CD4-positive, alpha-beta T cell treated with Interleukin-2 at 100 ng/mL for 4 hours (primary cell): Measurements from ENCODE around the gene LOXL1.
"Not testable (repeated sequence)": the region's sequence is repeated elsewhere in the genome, so short reads cannot be mapped to it uniquely, and the experiment has no call there.

Experiments
- DNase-seq: peaks from one replicate; pipeline ENCODE4 v3.0.0-alpha.2; 2020; ENCODE audit warnings: low spot score

LOXL1 gene

DNA sequence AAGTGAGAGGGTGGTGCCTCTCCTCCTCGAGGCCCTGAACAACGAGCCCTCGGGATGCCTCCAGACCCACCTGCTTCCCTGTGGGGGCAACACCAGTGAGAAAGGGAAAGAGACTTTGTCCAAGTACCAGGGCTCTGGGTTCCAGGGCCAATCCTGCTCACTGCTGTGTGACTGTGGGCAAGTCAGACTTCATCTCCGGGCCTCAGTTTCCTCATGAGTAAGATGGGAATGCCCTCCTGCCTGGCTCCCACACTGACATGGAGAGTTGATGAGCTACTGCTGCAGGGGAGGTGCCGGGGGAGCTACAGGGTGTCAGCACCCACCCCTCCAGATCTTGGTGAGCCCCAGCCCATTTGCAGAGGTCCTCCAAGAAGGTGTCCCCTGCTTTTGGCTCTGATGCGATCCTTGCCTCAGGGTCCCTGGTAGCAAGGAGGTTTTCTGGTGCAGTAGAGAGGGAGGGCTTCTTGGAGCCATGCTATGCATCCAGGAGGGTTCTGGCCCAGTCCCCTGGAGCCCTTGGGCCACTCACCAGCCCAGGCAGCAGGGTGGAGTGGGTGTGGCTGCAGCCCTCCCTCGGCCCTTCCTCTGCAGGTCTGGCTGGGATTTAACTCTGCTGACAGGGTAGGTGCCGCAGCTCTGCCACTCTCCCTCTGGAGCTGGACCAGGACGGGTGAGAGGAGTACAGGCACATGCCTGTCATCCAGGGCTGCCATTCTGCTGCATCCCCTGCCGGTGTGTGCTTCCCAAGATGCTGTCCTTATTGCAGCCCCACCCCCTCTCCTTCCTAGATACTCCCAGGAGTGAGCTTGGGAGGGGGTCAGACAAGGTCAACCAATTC is 26.9 kb downstream of the LOXL1 start:
- DNase-seq = no peak

- DNase-seq = no peak
Observed at GRCh38 chr15:73954188-73955145, 28.2 kb downstream of the LOXL1 start.

- no peak for DNase-seq
Observed at GRCh38 chr15:73955326-73955725, 29.1 kb downstream of the LOXL1 start.

DNA sequence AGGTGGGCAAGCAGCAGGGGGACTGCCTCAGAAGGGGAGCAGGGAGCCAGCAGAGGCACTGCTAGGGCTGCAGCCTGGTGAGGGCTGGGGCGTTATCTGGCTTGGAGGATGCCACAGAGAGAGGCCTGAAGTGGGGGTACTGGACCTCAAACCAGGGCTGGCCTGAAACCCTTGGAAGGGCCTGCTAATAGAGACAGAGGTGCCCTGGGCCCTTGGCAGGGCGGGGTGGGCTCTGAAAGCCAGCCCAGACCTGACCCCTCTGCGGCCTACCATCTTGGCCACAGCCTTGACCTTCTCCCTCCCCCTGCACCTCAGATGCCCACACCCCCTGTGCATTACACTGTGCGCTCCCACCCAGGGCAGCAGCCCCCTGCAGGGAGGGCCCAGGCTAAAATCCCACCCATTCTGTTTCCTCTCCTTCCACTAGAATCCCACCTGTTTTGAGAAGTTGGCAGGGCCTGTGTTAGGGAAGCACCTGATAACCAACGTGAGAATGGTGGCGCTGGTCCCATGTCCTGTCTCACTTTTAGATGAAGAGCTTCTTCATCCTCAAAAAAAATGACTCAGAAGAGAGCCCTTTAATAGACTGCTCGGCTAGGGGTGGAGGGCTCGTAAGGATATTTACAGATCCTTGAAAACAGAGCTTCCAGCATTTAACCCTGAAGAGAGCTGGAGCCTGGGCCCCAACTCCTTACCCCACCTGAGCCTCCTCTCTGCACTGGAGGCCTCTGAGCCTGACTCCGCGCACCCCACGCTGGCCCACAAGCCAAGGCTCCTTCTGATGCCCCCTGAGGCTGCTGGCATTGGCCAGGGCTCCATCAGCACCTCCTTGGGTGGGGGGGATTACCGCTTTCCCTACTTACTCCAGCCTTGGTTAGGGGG is 29.8 kb downstream of the LOXL1 start:
- no peak for DNase-seq

- DNase-seq = no peak
Observed at GRCh38 chr15:73956743-73957135, 30.5 kb downstream of the LOXL1 start.

DNA sequence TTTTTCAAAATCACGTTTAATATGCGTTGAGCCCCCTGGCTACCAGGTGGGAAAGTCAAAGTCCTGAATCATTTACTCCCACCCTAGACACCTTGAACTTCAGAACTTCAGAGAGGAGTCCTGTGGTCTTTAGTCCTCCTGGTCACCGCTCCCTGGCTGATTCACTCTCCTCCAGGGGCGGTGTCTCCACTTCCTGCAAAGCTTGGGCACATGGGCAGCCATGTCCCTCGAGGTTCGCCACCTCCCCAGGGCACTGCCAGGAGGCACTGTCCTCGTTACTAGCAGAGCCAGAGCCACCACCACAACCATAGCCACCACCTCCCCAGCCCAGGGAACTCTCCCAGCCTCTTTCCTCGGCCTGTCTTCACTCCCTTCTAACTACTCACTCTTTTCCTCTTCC is 31.0 kb downstream of the LOXL1 start:
- DNase-seq = no peak

DNA sequence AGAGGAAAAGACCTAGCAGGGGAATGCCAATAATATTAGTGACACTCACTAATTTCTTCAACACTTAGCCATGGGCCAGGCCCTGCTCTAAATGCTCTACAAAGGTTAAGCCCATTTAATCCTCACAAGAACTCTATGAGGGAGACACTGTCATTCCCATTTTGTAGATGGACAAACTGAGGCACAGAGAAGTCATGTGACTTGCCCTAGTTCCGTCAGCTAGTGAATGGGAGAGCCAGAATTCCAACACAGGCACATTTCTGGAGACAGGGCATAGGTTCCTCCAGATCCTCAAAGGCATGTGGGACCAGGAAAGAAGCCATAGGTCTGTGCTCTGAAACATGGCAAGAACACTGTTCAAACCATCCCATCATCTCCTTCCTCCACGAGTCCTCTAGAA is 31.5 kb downstream of the LOXL1 start:
- no peak for DNase-seq

GRCh38 chr15:73959012-73959581 is 32.8 kb downstream of the LOXL1 start:
- peak; percentile 55 for DNase-seq

- DNase-seq = no peak
Observed at GRCh38 chr15:73959801-73960200, 33.5 kb downstream of the LOXL1 start.

- DNase-seq = not testable (repeated sequence)
Observed at GRCh38 chr15:73960472-73961070, 34.3 kb downstream of the LOXL1 start.

- DNase-seq = no peak
Observed at GRCh38 chr15:73962433-73962832, 36.2 kb downstream of the LOXL1 start.

- peak; percentile 87 for DNase-seq
Observed at GRCh38 chr15:73964736-73965093, 38.5 kb downstream of the LOXL1 start.

DNA sequence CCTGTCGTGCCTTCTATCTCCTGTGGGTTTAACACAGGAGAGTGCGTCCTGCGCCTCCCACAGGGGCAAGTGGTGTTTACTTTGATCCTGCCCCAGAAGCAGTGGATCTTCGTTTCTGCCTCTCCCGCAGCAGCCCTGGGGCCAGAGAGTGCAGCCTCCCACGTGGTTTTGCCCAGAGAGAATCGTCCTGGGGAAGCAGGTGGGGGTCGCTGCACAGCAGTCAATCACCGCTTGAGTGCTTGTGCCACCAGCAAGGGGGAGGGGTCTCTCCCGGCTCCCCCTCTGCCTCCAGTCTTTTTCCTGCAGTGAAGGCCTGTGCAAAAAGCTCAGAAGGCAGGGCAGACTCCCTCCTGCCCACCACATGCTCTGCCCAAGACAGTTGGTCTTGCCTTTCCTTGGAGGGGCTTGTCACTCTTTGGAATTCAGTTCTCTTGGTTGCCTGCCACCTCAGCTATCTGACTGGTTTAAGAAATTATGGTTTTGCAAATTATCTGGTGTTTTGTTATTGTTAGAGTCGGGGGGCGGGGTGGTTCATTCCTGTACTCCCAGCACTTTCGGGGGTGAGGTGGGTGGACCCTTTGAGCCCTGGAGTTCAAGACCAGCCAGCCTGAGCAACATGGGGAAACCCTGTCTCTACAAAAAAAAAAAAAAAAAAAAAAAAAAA is 39.0 kb downstream of the LOXL1 start:
- DNase-seq = no peak

- DNase-seq = peak; percentile 47
Observed at GRCh38 chr15:73965758-73966113, 39.5 kb downstream of the LOXL1 start.

GRCh38 chr15:73968461-73968860 is 42.2 kb downstream of the LOXL1 start:
- DNase-seq = no peak

DNA sequence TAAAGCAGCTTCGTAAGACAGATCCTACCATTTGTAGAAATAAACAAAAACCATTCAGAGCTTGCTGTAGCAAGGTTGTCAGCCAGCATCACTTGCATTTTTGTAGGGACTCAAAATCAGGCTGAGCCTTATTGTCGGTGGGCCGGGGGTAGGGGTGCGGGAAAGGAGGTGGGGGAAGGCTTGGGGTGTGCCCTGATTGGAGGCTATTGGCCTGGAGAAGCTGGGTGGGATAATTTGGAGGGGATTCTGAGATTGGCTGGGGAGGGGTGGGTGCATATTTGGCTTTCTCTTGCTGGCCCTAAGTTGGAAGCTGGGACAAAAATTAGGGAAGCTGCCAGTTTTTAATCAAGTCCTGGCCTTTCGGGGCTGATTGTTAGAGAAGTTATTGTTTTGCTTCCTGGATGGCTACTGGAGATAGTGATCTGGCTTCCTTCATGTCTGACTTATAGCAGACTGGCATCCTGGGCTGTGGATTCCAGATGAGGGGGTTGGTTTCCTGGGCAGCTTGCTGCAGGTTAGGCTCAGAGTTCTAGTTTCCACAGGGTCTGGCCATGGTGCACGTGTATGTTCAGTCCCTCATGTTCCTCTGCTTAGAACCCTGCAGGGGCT is 43.0 kb downstream of the LOXL1 start:
- no peak for DNase-seq

- DNase-seq = peak; percentile 81
Observed at GRCh38 chr15:73972984-73973682, 46.9 kb downstream of the LOXL1 start.

GRCh38 chr15:73973683-73974200 is 47.5 kb downstream of the LOXL1 start:
- not testable (repeated sequence) for DNase-seq

- DNase-seq = peak; percentile 41
Observed at GRCh38 chr15:73975440-73976125, 49.3 kb downstream of the LOXL1 start.
